Activated CD4-positive, alpha-beta T cell treated with anti-CD3 and anti-CD28 coated beads for 36 hours (primary cell): Measurements from ENCODE around the gene BRMS1. TPM values are rescaled to one million over a fixed set of nuclear protein-coding genes. Genes with fewer than 3 reads are reported as not detected.
"Not testable (repeated sequence)": the region's sequence is repeated elsewhere in the genome, so short reads cannot be mapped to it uniquely, and the experiment has no call there.

ENCODE experiments used
- ATAC-seq: fragments of 200-7000 bp; cut with Tn5 transposase; one replicate; pipeline ENCODE4 v1.10.0; 2021; ENCODE audit warnings: mild to moderate bottlenecking, moderate library complexity
- CTCF ChIA-PET: fragments of 350-600 bp; sonication (Branson Sonifier 250); formaldehyde crosslinking; loops from one replicate; lab custom pipeline; 2021; ENCODE audit warnings: antibody characterized with exemption; lab: Charles Lee
- POLR2A ChIA-PET: fragments of 350-600 bp; sonication (Branson Sonifier 250); formaldehyde crosslinking; loops from one replicate; lab custom pipeline; 2021; ENCODE audit warnings: antibody characterized with exemption, inconsistent platforms; lab: Charles Lee
- DNase-seq: peaks from one replicate; pipeline ENCODE4 v3.0.0-alpha.2; 2020
- H3K27ac Mint-ChIP-seq: one replicate; pipeline ENCODE4 v1.8.0; 2021; ENCODE audit warnings: mixed read lengths
- H3K27me3 Mint-ChIP-seq: one replicate; pipeline ENCODE4 v1.8.0; 2021; ENCODE audit warnings: mixed read lengths
- H3K36me3 Mint-ChIP-seq: one replicate; pipeline ENCODE4 v1.8.0; 2021; ENCODE audit warnings: low read depth, mixed read lengths
- H3K4me1 Mint-ChIP-seq: one replicate; pipeline ENCODE4 v1.8.0; 2021; ENCODE audit warnings: mixed read lengths
- H3K4me3 Mint-ChIP-seq: one replicate; pipeline ENCODE4 v1.8.0; 2021; ENCODE audit warnings: mild to moderate bottlenecking, moderate library complexity, mixed read lengths
- H3K9me3 Mint-ChIP-seq: one replicate; pipeline ENCODE4 v1.8.0; 2021; ENCODE audit warnings: low read depth, mixed read lengths
- intact Hi-C, 2 experiments: fragments of 100-400 bp; cut with DNase I in 1 of 2; cut with micrococcal nuclease in 1 of 2; formaldehyde crosslinking; loops; one replicate each; pipeline versions ENCODE4 v1.14.2 to v1.15.1; 2022 to 2024; cut with DNase I, micrococcal nuclease
- total RNA-seq, 2 experiments: library from RNA; stranded (reverse); gene quantifications; one replicate each; pipeline ENCODE4 v1.2.3, GENCODE V29; 2021

The BRMS1 gene
- total RNA-seq, 2 experiments from 2014 or later: 29.2 to 30.2 TPM

DNA sequence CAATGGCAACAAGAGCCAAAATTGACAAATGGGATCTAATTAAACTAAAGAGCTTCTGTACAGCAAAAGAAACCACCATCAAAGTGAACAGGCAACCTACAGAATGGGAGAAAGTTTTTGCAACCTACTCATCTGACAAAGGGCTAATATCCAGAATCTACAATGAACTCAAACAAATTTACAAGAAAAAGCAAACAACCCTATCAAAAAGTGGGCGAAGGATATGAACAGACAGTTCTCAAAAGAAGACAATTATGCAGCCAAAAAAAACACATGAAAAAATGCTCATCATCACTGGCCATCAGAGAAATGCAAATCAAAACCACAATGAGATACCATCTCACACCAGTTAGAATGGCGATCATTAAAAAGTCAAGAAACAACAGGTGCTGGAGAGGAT is 24.6 kb downstream of the BRMS1 start:
- H3K27me3 Mint-ChIP-seq, ATAC-seq, H3K27ac Mint-ChIP-seq, CTCF ChIA-PET, H3K36me3 Mint-ChIP-seq, DNase-seq, H3K9me3 Mint-ChIP-seq, POLR2A ChIA-PET, H3K4me3 Mint-ChIP-seq, intact Hi-C loops: not testable (repeated sequence)
- peaks cover 41% of the 10 kb centered on the region for H3K4me1 Mint-ChIP-seq

DNA sequence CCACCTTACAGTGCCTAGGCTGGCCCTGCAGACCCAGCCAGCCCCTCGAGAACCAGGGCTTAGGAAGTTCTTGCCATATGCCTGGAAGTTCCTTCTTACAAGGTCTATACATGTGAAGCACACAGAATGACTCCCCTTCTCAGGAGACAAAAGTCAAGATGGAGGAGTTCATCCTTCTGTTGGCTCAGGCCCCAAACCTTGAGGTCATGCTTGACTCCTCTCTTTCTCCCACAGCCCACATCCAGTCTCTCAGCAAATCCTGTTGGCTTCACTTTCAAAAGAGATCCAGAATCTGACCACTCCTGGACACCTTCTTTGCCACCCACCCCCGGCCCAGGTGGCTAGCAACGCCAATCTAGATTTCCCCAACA is 26.3 kb downstream of the BRMS1 start:
- Mint-ChIP-seq H3K9me3 (peaks cover 2% of the 10 kb centered on the region), H3K27ac (peak overlapping the region; percentile 92), H3K36me3 (no peaks in the 10 kb centered on the region), H3K4me1 (peaks cover 50% of the 10 kb centered on the region), H3K27me3 (no peaks in the 10 kb centered on the region), H3K4me3 (no peak overlapping the region)
- ChIA-PET POLR2A (no interaction called here), CTCF (interaction anchor here (0.7 to 1.1 kb wide), 3 partner anchors 15 to 51 kb away, joined by 3 to 5 read pairs (median 4); partner anchors contain the start of gene YIF1A)
- no peak for ATAC-seq
- no peak for DNase-seq
- intact Hi-C loops: no loop called here

DNA sequence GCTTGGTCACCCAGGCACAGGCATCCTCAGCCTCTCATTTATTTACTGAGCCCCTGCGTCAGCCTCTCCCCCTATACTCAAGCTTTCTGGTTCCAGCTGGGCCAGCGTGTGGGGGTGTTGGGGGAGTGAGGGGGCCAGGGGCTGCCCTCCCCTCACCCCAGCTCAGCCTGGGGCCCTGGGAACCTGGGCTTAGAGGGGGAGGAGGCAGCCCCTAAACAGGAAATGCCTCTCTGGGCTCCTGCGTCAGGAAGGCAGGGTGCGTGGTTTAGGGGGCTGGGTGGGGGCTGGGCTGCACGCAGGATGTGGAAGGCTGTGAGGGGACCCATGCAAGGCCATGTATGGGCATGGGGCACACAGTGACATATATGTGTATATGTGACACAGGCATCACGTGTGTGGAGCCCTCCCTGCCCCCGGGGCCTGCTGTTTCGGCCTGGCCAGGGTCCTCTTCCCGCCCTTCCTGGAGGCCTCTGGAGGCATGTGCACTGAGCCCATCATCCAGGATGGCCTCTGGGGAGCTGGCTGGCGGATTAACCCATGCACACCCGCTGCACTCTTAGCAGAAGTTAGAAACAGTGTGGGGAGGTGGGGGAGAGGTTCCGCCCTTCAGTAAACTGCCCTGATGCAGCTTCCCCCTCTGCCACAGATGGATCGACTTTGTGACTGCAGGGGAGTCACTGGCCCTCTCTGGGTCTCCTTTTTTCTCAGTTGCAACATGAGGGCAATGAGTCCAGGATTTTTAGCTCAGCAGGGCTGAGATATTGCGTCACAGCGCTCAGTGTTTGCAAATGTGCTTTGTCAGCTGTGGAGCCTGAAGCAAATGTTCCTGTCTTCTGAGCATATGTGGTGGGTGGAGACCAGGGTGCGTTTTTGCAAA is 26.9 kb downstream of the BRMS1 start:
- ChIA-PET POLR2A (no interaction called here), CTCF (interaction anchor here (0.7 to 1.6 kb wide), 4 partner anchors 11 to 184 kb away, joined by 3 to 6 read pairs (median 4); no protein-coding TSS in a partner anchor)
- Mint-ChIP-seq H3K27ac (peak overlapping the region; percentile 92), H3K36me3 (no peaks in the 10 kb centered on the region), H3K27me3 (no peaks in the 10 kb centered on the region), H3K9me3 (peaks cover 2% of the 10 kb centered on the region), H3K4me1 (peaks cover 54% of the 10 kb centered on the region), H3K4me3 (peak overlapping the region; percentile 47)
- intact Hi-C loops: no loop called here
- DNase-seq: peak; percentile 70
- peak; percentile 77 for ATAC-seq

DNA sequence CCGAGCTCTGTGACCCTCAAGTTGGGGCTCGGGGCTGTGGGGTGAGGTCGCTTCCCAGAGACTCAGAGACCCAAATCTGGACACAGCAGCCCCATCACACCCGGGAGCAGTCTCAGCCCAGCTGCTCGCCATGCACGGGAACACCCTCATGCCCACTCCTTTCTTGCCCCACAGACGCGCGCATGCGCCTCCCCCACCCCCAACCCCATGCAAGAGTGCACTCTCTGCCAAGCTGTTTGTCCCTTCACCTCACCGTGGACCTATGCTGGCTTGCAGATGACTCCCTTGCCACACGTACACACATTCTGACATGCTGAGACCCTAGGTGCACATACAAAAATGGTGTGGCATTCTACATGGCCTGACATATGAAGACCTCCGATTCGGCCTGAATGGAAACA is 27.6 kb downstream of the BRMS1 start:
- DNase-seq: peak; percentile 71
- peak overlapping the region; percentile 92 for H3K27ac Mint-ChIP-seq
- POLR2A ChIA-PET: interaction anchor here (0.6 kb wide), 1 partner anchor 29 kb away, joined by 8 read pairs; the partner anchor contains the start of gene YIF1A
- peaks cover 2% of the 10 kb centered on the region for H3K9me3 Mint-ChIP-seq
- H3K4me1 Mint-ChIP-seq: peaks cover 56% of the 10 kb centered on the region
- no peaks in the 10 kb centered on the region for H3K36me3 Mint-ChIP-seq
- H3K27me3 Mint-ChIP-seq: no peaks in the 10 kb centered on the region
- peak; percentile 14 for ATAC-seq
- peak overlapping the region; percentile 47 for H3K4me3 Mint-ChIP-seq
- CTCF ChIA-PET: interaction anchor here (1.6 kb wide), 1 partner anchor 12 kb away, joined by 6 read pairs; no protein-coding TSS in a partner anchor
- intact Hi-C loops: no loop called here

DNA sequence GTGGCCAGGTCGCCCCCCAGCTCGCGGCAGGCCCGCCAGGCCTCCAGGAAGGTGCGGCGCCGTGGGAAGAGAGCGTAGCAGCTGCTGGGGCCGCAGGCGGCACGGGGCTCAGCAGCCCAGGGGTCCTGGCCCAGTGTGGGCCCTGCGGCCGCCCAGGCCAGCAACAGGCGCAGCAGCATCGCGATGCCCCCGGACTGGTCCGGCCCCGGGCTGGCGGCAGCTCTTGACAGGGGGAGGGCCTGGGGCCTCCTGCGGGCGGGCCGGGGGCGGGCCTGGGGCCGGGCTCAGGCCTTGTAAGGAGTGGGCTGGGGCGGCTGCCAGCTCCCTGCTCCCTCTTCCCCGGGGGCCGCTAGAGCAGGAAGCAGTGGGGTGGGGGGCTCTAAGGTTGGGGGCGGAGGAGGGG is 28.1 kb downstream of the BRMS1 start, which contains the start of gene CD248:
CD248 (minus strand) TSS at position 196 of the 403 bp plus-strand sequence; CDS start at position 179, 17 bp downstream.
- intact Hi-C loops: no loop called here
- no peaks in the 10 kb centered on the region for H3K27me3 Mint-ChIP-seq
- peaks cover 2% of the 10 kb centered on the region for H3K9me3 Mint-ChIP-seq
- DNase-seq: no peak
- peaks cover 58% of the 10 kb centered on the region for H3K4me1 Mint-ChIP-seq
- no peaks in the 10 kb centered on the region for H3K36me3 Mint-ChIP-seq
- no peak for ATAC-seq
- peak within 1 kb of the TSS; percentile 47 for H3K4me3 Mint-ChIP-seq
- POLR2A ChIA-PET: interaction anchor here (0.6 kb wide), 2 partner anchors 28 to 300 kb away, joined by 4 to 8 read pairs; partner anchors contain the start of gene YIF1A
- H3K27ac Mint-ChIP-seq: peak within 1 kb of the TSS; percentile 92
- CTCF ChIA-PET: interaction anchor here (1.6 kb wide), 1 partner anchor 12 kb away, joined by 6 read pairs; no protein-coding TSS in a partner anchor

DNA sequence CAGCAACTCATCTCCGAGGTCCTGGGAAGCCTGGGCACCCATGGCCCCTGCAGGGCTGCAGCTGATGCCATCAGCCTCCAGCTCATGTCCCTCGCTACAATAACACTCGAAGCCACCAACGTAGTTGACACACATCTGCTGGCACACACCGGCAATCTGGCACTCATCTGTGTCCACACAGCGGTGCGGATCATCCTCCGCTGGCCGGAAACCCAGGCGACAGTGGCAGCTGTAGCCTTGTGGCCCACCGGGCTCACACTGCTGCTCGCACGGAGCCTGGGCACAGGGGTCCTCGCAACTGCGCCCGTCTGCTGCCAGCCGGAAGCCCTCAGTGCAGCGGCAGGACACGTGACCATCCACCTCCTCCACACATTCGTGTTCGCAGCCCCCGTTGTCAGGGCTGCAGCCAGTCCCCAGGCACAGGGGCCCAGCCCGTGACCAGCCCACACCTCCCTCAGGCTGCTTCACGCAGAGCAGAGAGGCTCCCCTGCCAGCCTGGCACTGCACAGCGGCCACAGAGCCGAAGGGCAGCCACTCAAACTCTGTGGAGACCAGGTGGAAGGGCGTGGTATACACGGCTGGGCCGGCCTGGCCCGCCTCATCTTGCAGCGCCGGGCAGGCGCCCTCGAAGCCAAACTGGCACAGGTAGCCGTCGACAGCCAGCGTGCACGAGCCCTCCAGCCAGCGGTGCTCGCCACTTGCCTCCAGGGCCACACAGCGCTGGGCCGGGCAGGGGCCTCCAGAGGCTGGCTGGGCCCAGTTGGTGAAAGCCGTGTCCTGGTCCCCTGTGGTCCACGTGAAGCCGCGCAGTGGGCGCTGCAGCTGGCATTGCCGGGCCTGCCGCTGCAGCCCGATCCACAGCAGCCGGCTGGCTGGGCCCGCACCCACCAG is 28.7 kb downstream of the BRMS1 start:
- H3K9me3 Mint-ChIP-seq: peaks cover 2% of the 10 kb centered on the region
- ChIA-PET CTCF (no interaction called here), POLR2A (interaction anchor here (0.6 kb wide), 1 partner anchor 301 kb away, joined by 4 read pairs; no protein-coding TSS in a partner anchor)
- ATAC-seq: no peak
- H3K27ac Mint-ChIP-seq: peak overlapping the region; percentile 43
- no peaks in the 10 kb centered on the region for H3K27me3 Mint-ChIP-seq
- DNase-seq: no peak
- intact Hi-C loops: no loop called here
- H3K36me3 Mint-ChIP-seq: no peaks in the 10 kb centered on the region
- H3K4me1 Mint-ChIP-seq: peaks cover 62% of the 10 kb centered on the region
- H3K4me3 Mint-ChIP-seq: no peak overlapping the region

DNA sequence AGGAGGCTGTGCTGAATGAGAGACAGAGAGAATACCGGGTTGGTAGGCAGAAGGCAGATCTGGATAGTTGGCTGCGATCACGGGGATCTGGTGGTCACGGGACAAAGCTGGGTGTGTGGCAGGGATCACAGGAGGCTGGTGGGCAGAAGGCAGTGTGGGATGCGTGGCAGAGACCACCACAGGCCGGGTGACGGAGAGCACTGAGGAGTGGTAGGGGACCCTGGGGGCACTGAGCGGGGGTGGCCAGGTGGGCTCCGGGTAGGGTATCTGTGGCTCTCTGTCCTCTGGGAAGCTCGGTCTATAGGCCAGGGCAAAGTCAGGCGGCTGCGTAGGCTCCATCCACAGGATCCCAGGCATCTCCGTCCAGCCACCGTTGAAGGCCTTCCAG is 29.4 kb downstream of the BRMS1 start:
- ChIA-PET CTCF (no interaction called here), POLR2A (no interaction called here)
- Mint-ChIP-seq H3K36me3 (no peaks in the 10 kb centered on the region), H3K27me3 (no peaks in the 10 kb centered on the region), H3K27ac (no peak overlapping the region), H3K4me1 (peaks cover 62% of the 10 kb centered on the region), H3K4me3 (no peak overlapping the region), H3K9me3 (peaks cover 2% of the 10 kb centered on the region)
- ATAC-seq (no peak), DNase-seq (no peak)
- intact Hi-C loops: no loop called here

DNA sequence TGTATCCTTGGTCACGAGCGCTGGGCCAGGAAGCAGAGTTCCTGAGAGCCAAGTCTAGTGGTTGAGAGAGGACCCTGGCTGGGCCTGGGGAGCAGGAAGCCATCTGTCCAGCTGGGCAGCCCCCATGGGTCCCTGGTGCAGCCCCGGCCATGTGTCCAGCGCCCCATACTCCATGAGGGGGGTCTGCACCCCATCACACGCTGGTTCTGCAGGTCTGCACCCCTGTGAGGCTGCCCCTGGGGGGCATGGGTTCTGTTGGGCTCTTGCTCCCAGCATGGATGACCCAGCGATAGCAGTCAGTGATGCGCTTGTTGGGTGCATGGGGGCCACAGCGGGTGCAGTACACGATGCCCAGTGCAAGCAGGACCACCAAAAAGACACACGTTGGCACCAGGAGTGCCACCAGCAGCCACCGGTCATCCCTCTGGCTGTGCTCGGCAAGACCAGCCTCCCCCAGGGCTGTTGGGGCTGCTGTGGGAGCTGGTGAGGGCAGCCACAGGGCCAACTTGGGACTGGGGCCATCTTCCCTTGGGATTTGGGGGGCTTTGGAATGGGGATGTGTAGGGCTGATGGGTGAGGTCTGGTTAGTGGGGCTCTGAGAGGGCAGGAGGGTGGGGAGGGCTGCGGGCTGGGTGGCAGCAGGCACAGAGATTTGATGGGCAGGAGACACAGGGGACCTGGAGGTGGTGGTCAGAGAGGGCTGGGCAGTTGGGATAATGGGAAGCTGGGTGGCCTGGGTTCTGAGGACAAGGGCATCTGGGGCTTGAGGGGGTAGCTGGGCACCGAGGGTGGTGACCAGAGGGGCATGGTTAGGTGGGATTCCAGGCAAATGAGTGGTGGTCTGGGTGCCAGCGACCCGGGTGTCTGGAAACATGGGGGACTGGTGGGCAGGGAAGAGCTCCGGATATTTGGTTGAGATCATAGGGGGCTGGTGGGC is 30.1 kb downstream of the BRMS1 start:
- no peak for DNase-seq
- Mint-ChIP-seq H3K27ac (no peak overlapping the region), H3K9me3 (no peaks in the 10 kb centered on the region), H3K36me3 (no peaks in the 10 kb centered on the region), H3K27me3 (no peaks in the 10 kb centered on the region), H3K4me3 (no peak overlapping the region), H3K4me1 (peaks cover 60% of the 10 kb centered on the region)
- CTCF ChIA-PET: no interaction called here
- POLR2A ChIA-PET: no interaction called here
- no peak for ATAC-seq
- intact Hi-C loops: no loop called here

DNA sequence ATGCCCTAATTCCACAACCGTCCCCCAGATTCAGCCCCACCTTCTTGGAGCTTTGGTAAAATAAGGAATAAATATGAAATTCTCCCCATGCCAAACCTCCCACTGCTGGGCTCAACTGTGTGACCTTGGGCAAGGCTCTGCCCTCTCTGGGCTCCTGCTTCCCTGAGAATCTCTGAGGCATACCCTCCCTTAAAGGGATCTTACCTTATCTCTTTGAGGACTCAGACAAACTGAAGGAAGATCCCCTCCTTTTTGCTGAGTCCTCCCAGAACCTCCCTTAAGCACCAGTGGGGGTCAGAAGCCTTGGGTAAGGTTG is 30.8 kb downstream of the BRMS1 start:
- Mint-ChIP-seq H3K4me1 (peaks cover 54% of the 10 kb centered on the region), H3K27ac (peak overlapping the region; percentile 42), H3K27me3 (no peaks in the 10 kb centered on the region), H3K36me3 (no peaks in the 10 kb centered on the region), H3K4me3 (no peak overlapping the region), H3K9me3 (no peaks in the 10 kb centered on the region)
- DNase-seq: no peak
- no peak for ATAC-seq
- ChIA-PET POLR2A (no interaction called here), CTCF (interaction anchor here (0.6 to 6.4 kb wide), 2 partner anchors 14 to 71 kb away, joined by 4 to 34 read pairs; no protein-coding TSS in a partner anchor)
- intact Hi-C loops: no loop called here

DNA sequence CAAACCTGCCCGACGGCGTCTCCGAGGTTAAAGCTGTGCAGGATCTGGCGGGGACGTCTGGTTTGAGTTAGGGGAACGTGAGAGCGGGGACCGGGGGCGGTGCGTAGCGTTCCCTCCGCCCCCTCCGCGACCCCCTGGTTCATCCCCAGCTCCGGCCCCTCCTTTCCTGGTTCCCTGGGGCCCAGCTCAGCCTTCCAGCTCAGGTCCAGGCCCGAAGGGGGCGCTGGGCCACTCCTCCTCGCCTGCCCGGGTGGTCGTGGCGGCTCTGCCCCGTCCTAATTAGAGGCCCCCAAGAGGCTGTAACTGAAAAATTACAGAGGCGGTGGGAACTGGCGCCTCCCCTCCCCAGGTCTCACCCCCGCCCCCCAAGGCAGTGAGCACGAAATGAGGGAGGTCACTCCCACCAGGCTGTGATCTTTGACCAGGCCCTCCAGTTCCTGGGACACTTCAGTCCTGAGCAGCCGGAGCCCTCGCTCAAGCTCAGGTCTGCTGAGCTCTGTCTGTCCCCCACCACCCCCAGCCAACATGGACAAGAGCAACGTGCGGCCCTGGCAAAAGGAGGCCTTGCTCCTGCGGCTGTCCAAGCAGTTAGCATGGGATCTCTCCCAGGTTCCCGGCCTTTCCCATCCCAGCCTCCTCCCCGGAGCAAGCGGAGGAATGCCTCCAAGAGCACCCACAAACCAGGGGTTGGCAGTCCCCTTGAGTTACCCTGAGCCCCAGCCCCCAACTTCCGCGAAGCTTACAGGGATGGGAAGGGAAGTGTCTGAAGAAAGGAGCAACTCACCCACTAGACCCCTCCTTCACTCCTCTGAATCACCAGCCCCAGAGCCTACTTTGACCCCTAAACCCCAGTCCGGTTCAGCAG is 31.4 kb downstream of the BRMS1 start:
- no peaks in the 10 kb centered on the region for H3K27me3 Mint-ChIP-seq
- H3K27ac Mint-ChIP-seq: peak overlapping the region; percentile 42
- no peak for ATAC-seq

More for the DNA sequence above, 31.4 kb downstream of the BRMS1 start:
- Mint-ChIP-seq H3K9me3 (no peaks in the 10 kb centered on the region), H3K4me3 (peak overlapping the region; percentile 79), H3K36me3 (no peaks in the 10 kb centered on the region), H3K4me1 (peaks cover 48% of the 10 kb centered on the region)
- POLR2A ChIA-PET: interaction anchor here (1.4 kb wide), 1 partner anchor 22 kb away, joined by 3 read pairs; the partner anchor contains the start of gene TMEM151A
- DNase-seq: no peak
- intact Hi-C loops: no loop called here
- CTCF ChIA-PET: interaction anchor here (0.6 to 6.4 kb wide), 11 partner anchors 8 to 423 kb away, joined by 3 to 34 read pairs (median 10); partner anchors contain the start of genes BRMS1, CCDC85B, TMEM151A and YIF1A
